GM15510 (cell line): ENCODE data around the gene PAPSS1.

ENCODE experiments used
- POLR2A ChIP-seq: IDR thresholded peaks from 3 replicates; pipeline ENCODE4 v1.6.1; 2011; ENCODE audit warnings: borderline replicate concordance; ENCODE audit not compliant: insufficient read length; ENCODE audit errors: extremely low read depth

PAPSS1 gene

DNA sequence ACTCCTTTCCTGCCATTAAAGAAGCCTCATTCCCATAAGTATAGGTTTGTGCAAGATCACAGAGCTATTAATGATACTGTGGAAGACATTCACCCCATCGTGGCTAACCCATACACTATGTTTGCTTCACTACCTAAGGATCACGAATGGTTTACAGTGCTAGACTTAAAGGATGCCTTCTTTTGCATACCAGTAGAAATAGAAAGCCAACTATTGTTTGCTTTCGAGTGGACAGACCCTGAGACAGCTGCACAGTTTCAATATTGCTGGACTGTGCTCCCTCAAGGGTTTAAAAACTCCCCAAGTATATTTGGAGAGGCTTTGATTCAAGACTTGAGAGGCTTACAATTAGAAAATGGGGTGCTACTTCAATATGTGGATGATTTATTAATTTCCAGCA lies 16.0 kb upstream of the PAPSS1 start:
- TF ChIP-seq POLR2A = no peak

- TF ChIP-seq POLR2A = no peak
Observed at GRCh38 chr4:107734120-107734519, 14.1 kb upstream of the PAPSS1 start.

DNA sequence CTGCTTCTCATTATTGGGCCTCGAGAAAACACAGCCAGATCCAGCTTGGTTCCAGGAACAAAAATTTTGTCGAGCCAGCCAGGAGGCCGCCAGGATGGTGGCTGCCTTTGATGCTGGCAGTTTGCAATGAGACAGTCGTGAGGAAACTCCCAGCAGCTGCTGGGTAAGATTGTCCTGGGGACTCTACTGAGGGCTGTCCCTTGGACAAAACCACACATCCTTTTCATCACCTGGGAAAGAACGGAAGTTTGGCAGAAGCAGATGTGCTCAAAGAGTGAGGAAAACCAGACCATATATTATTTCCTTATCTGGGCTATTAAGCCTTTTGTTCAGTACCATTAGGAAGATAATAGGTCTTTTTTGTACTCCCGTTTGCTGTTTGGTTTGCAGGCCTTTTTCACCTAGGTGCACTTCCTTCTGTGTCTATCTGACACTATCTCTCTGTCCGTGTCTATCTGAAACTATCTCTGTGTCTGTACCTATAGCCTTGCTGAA lies 13.4 kb upstream of the PAPSS1 start:
- TF ChIP-seq POLR2A = no peak

DNA sequence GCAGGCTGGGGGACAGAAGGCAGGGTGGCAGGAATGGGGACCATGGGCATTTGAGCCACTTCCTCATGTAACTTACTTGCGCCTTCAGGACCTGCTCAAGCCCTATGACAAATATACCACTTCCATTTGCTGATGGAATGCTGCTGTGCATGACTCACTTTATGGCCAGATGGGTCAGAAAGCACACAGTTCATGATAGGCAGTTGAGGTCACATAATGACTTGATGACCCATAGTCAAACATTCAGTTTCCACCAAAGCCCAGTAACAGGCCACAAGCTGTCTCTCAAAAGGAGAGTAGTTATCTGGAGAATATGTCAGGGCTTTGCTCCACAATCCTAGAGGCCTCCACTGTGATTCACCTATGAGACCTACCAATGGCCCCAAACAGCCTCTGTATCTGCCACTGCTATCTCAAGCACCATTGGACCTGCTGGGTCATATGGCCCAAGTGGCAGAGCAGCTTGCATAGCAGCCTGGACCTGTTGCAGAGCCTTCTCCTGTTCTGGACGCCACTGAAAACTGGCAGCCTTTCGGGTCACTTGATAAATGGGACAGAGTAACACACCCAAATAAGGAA lies 5.3 kb upstream of the PAPSS1 start:
- TF ChIP-seq POLR2A = no peak

DNA sequence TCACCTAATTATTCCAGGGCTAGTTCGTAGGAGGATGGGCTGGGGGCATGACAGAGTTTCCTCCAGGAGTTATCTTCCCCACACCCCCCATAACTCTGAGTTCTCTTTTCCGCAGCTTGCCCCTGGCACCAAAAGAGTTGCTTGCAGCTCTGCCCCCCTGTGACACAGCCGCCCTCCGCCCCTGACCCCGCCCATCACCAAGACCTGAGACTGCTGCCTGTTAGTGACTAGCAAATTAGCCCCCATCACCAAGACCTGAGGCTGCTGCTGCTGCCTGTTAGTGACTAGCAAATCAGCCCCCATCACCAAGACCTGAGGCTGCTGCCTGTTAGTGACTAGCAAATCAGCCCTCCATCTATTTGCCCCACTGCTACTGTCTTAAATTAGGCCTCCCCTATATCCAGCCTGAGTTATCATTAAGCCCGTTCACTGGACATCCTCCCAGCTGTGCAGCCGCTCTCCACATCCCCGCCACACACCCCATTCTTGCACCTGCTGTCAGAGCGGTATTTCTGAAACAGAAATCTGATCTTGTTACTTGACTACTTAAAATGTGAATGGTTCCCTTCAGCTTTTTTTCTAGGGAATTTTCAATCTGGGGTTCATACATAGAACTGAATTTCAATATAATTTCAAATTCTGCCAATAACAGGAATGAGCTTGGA lies 1.5 kb upstream of the PAPSS1 start:
- no peak for TF ChIP-seq POLR2A

- TF ChIP-seq POLR2A = no peak
Observed at GRCh38 chr4:107719207-107719921, 670 bp downstream of the PAPSS1 start.

- no peak for TF ChIP-seq POLR2A
Observed at GRCh38 chr4:107718351-107718965, 1.6 kb downstream of the PAPSS1 start.

GRCh38 chr4:107714256-107714655 lies 5.8 kb downstream of the PAPSS1 start:
- TF ChIP-seq POLR2A = no peak

- no peak for TF ChIP-seq POLR2A
Observed at GRCh38 chr4:107712236-107712635, 7.8 kb downstream of the PAPSS1 start.

DNA sequence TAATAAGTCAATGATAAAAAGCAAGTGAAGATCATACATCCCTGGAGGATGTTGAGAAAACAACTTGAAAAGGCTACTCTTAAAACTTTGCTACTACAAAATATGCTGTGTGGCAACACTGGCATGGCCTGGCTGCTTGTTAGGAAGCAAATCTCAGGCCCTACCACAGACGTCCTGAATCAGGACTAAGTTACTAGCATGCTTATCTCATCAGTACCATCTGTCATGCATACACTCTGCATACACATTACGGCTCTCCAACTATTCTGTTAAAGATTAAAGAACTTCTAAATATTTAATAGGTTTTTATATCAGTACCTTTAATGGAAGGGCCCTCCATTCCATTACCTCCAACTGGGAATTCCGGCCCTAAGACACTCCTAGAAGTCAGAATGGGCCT lies 8.2 kb downstream of the PAPSS1 start:
- TF ChIP-seq POLR2A = no peak

DNA sequence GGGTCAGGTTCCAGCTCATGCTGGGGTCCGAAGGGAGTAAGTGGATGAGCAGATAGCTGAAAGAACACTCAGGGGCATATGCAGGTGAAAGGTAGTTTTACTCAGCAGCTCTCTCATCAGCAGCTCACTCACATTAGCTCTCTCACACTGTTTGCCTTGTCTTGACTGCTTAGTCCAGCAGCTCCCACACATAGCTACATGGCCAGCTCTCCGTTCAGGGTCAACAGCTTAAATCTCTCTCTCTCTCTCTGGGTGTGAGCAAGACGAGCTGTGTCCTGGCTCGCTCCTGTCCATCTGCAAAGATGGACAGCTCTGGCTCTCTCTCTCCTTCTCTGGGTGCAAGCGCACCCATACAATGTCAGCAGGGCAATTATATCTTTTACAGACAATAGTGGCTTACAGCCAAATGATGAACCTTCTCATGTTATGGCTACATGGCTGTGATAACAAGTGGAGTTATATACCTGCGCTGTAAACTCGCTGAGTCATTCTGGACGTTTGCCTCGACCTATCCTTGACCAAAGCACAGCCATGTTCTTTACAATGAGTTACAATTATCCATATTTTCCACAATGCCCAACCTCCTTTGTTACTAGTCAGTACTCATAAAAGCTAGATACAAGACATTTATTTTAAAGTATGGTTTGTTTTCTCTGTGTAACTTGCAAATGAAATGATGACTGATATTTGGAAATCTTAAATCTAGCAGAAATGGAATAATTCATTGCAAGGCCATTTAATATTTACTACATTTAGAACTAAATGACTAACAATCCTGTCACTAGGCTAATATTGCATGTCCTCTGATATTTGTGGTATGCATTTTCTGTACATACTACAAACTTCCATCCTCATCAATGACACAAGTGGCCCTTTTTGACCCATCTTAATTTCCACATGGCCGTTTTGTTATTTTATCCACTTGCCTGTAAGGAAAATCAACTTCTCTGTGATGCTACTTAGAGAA lies 9.3 kb downstream of the PAPSS1 start:
- no peak for TF ChIP-seq POLR2A

- no peak for TF ChIP-seq POLR2A
Observed at GRCh38 chr4:107709916-107710315, 10.1 kb downstream of the PAPSS1 start.

GRCh38 chr4:107708225-107708624 lies 11.8 kb downstream of the PAPSS1 start:
- TF ChIP-seq POLR2A = no peak

GRCh38 chr4:107705742-107706556 lies 14.1 kb downstream of the PAPSS1 start:
- TF ChIP-seq POLR2A = no peak

DNA sequence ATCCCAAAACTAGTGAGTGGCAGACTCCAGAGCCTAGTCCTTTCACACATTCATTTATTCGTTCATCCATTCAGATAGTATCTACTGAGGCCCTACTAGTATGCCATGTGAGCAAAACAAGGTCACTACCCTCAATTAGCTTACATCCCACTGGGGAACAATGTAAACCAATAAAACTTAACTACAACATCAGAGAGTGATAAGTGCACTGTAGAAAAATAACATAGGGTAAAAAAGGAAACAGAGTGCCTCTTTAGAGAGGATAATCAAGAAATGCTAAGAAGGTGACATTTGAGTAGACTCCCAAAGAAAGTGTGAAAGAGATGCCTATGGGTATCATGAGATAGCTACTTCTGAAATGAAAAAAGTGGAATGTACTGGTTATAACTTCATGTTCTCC lies 18.5 kb downstream of the PAPSS1 start:
- TF ChIP-seq POLR2A = no peak
